Vagina (tissue), 2 donors: ENCODE results near the gene POLR3B.

Experiments
- POLR2AphosphoS5 ChIP-seq, 2 donors: sonication (generic); formaldehyde crosslinking; IDR thresholded peaks; one replicate each; pipeline ENCODE4 v1.9.0; 2017; ENCODE audit warnings: antibody characterized with exemption in 2 of 2, mild to moderate bottlenecking in 2 of 2, low read depth in 1 of 2; ENCODE audit not compliant: insufficient read depth in 1 of 2
- TF ChIP-seq, protein P1 (sequence below), 3 experiments: fragments of 450-650 bp in 2 of 3; fragments of 200-600 bp in 1 of 3; sonication (generic) in 1 of 3; IDR thresholded peaks; one replicate each; pipeline ENCODE4 v1.5.1; 2017 to 2019; ENCODE audit warnings: antibody characterized with exemption in 3 of 3, mild to moderate bottlenecking in 2 of 3, moderate library complexity in 2 of 3

DNA sequence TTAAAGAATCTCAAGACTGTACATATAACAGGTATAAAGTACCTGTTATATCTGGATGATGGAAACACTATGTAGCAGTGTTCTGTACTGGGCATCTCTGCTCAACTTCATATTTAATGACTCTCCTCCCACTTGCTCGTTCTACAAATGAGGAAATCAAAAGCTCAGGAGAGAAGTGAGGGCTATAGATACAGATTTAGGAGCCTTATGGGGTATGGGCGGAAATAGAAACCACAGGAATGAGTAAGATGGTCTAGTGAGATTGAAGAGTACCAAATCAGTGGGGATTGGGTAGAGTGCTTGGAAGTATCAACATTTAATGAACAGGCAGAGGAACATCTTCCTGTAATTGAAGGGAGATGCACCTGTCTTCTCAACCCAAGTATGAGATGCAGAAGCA, 23.8 kb upstream of the POLR3B start:
- no peak for TF ChIP-seq POLR2AphosphoS5 (IDR thresholded peaks at IDR 0.05; ENCODE audit: insufficient read depth in 1 of 2, low read depth in 1 of 2)
- TF ChIP-seq, protein P1, sequence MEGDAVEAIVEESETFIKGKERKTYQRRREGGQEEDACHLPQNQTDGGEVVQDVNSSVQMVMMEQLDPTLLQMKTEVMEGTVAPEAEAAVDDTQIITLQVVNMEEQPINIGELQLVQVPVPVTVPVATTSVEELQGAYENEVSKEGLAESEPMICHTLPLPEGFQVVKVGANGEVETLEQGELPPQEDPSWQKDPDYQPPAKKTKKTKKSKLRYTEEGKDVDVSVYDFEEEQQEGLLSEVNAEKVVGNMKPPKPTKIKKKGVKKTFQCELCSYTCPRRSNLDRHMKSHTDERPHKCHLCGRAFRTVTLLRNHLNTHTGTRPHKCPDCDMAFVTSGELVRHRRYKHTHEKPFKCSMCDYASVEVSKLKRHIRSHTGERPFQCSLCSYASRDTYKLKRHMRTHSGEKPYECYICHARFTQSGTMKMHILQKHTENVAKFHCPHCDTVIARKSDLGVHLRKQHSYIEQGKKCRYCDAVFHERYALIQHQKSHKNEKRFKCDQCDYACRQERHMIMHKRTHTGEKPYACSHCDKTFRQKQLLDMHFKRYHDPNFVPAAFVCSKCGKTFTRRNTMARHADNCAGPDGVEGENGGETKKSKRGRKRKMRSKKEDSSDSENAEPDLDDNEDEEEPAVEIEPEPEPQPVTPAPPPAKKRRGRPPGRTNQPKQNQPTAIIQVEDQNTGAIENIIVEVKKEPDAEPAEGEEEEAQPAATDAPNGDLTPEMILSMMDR (IDR thresholded peaks at IDR 0.05) = no peak
